HepG2 (cell line): Measurements from ENCODE around the gene DUSP15. TPM values are rescaled to one million over a fixed set of nuclear protein-coding genes. Genes with fewer than 3 reads are reported as not detected.

Source experiments
- ATAC-seq: fragments of 200-7000 bp; cut with Tn5 transposase; 3 replicates; pipeline ENCODE4 v1.9.1; 2020; ENCODE audit warnings: mild to moderate bottlenecking, moderate library complexity
- BruUV-seq: library from RNA; stranded (reverse); fragments of 400-500 nt; replicated peaks from 2 replicates; lab custom pipeline; 2021; lab: Mats Ljungman, UMichigan
- CTCF ChIA-PET: fragments of 300-600 bp; formaldehyde crosslinking; extraction: SDS; loops from one replicate; lab custom pipeline; 2021; ENCODE audit warnings: low total read pairs, inconsistent platforms, low intra/inter-chr PET ratio; lab: Yijun Ruan, JAX
- POLR2A ChIA-PET: fragments of 350-600 bp; sonication (Branson Sonifier 250); formaldehyde crosslinking; loops from one replicate; lab custom pipeline; 2020; ENCODE audit warnings: antibody characterized with exemption, inconsistent platforms; lab: Yijun Ruan, JAX
- DNase-seq: peaks from one replicate; pipeline ENCODE4 v3.0.0-alpha.2; 2015; ENCODE audit warnings: low spot score
- FAIRE-seq: peaks from 3 replicates; lab custom pipeline; 2011; peaks lifted over from hg19 to GRCh38; lab: Jason Lieb, UNC
- H2AFZ ChIP-seq: one replicate; pipeline ENCODE4 v1.6.1; 2011; ENCODE audit warnings: low read length, inconsistent platforms
- H3K27ac ChIP-seq: fragments of 300-600 bp; 3 replicates; pipeline ENCODE4 v1.8.0; 2011; ENCODE audit warnings: mixed run types, mild to moderate bottlenecking, mixed read lengths, low read length, inconsistent platforms; ENCODE audit not compliant: insufficient read depth; ENCODE audit errors: extremely low read length
- H3K27me3 ChIP-seq, 2 experiments: fragments of 200-600 bp in 1 of 2; 2 replicates in 1 of 2; 3 replicates in 1 of 2; pipeline versions ENCODE4 v1.6.0 to v1.8.0; 2011; ENCODE audit warnings: low read length in 2 of 2, mild to moderate bottlenecking in 2 of 2, moderate library complexity in 2 of 2, inconsistent platforms in 1 of 2; ENCODE audit not compliant: insufficient read depth in 2 of 2, control insufficient read depth in 1 of 2
- H3K36me3 ChIP-seq, 2 experiments: fragments of 200-600 bp in 1 of 2; replicated peaks in 1 of 2; 2 replicates in 1 of 2; 3 replicates in 1 of 2; pipeline versions ENCODE4 v1.5.1 to v1.8.0; 2011; ENCODE audit warnings: low read length in 2 of 2, inconsistent platforms in 1 of 2; ENCODE audit not compliant: insufficient read depth in 2 of 2, control insufficient read depth in 1 of 2
- H3K4me1 ChIP-seq: 2 replicates; pipeline ENCODE4 v1.5.1; 2012; ENCODE audit warnings: low read length, inconsistent platforms; ENCODE audit not compliant: insufficient read depth
- H3K4me2 ChIP-seq: 2 replicates; pipeline ENCODE4 v1.6.0; 2011; ENCODE audit warnings: low read depth, low read length, inconsistent platforms
- H3K4me3 ChIP-seq, 3 experiments: fragments of 200-600 bp in 1 of 3; sonication (generic), shearing (Covaris generic) in 1 of 3; replicated peaks in 1 of 3; 2 replicates each; pipeline ENCODE4 v1.5.1; 2011 to 2016; ENCODE audit warnings: low read length in 3 of 3, inconsistent platforms in 2 of 3, low read depth in 2 of 3, mild to moderate bottlenecking in 2 of 3, control low read depth in 1 of 3, mixed read lengths in 1 of 3; ENCODE audit not compliant: insufficient read depth in 1 of 3
- H3K79me2 ChIP-seq: one replicate; pipeline ENCODE4 v1.6.1; 2011; ENCODE audit warnings: low read length, inconsistent platforms; ENCODE audit not compliant: insufficient read depth
- H3K9ac ChIP-seq: 2 replicates; pipeline ENCODE4 v1.6.0; 2011; ENCODE audit warnings: mild to moderate bottlenecking, low read depth, low read length, inconsistent platforms; ENCODE audit not compliant: insufficient read depth
- H3K9me3 ChIP-seq: 2 replicates; pipeline ENCODE4 v1.5.1; 2012; ENCODE audit warnings: mild to moderate bottlenecking, low read length
- H4K20me1 ChIP-seq: 2 replicates; pipeline ENCODE4 v1.6.0; 2011; ENCODE audit warnings: inconsistent platforms, mild to moderate bottlenecking, low read length, moderate library complexity; ENCODE audit not compliant: insufficient read depth
- HNRNPK ChIP-seq: fragments of 200-400 bp; formaldehyde crosslinking; IDR thresholded peaks from 2 replicates; pipeline ENCODE4 v1.6.1; 2018; ENCODE audit warnings: low read length, low read depth, moderate library complexity, mild to moderate bottlenecking; ENCODE audit not compliant: poor library complexity, severe bottlenecking
- IRX3 ChIP-seq: sonication (generic); formaldehyde crosslinking; IDR thresholded peaks from 2 replicates; pipeline ENCODE4 v1.8.1; 2023; ENCODE audit warnings: mild to moderate bottlenecking, low read depth, missing genetic modification reagents, borderline replicate concordance
- KDM4B ChIP-seq: sonication (generic); formaldehyde crosslinking; IDR thresholded peaks from 2 replicates; pipeline ENCODE4 v1.4.0; 2020; ENCODE audit warnings: missing genetic modification reagents
- MED1 ChIP-seq: sonication (generic); formaldehyde crosslinking; IDR thresholded peaks from 2 replicates; pipeline ENCODE4 v1.4.0; 2020; ENCODE audit warnings: missing genetic modification reagents
- MED8 ChIP-seq: sonication (generic); formaldehyde crosslinking; IDR thresholded peaks from 2 replicates; pipeline ENCODE4 v1.8.1; 2023; ENCODE audit warnings: mild to moderate bottlenecking, missing genetic modification reagents; ENCODE audit not compliant: insufficient replicate concordance
- RAD51 ChIP-seq: fragments of 450-650 bp; IDR thresholded peaks from 2 replicates; pipeline ENCODE4 v1.6.1; 2016; ENCODE audit warnings: borderline replicate concordance
- SMARCE1 ChIP-seq: fragments of 450-650 bp; IDR thresholded peaks from 2 replicates; pipeline ENCODE4 v1.6.1; 2017; ENCODE audit warnings: borderline replicate concordance
- ZNF431 ChIP-seq: sonication (generic); formaldehyde crosslinking; IDR thresholded peaks from 2 replicates; pipeline ENCODE4 v1.9.0; 2022; ENCODE audit warnings: missing genetic modification reagents, low read depth, mild to moderate bottlenecking, borderline replicate concordance
- ZNF510 ChIP-seq: sonication (generic); formaldehyde crosslinking; IDR thresholded peaks from 2 replicates; pipeline ENCODE4 v1.4.0; 2020; ENCODE audit warnings: low read depth, mild to moderate bottlenecking, missing genetic modification reagents
- ZNF552 ChIP-seq: sonication (generic); formaldehyde crosslinking; IDR thresholded peaks from 2 replicates; pipeline ENCODE4 v1.9.0; 2022; ENCODE audit warnings: missing genetic modification reagents, mild to moderate bottlenecking, borderline replicate concordance
- WGBS: methylation state at CpG from one replicate; pipeline ENCODE4 v1.1.6; 2017; ENCODE audit warnings: low lambda C conversion rate; 5-methylcytosine and 5-hydroxymethylcytosine counted together
- in situ Hi-C: cut with HindIII; loops from 2 replicates; pipeline ENCODE4 v1.10.0; 2017; ENCODE audit warnings: low pct_unique_long_range_greater_than_20kb; ENCODE audit not compliant: extremely low pct_ligation_motif_present
- intact Hi-C: fragments of 100-400 bp; cut with micrococcal nuclease; formaldehyde crosslinking; loops from one replicate; pipeline ENCODE4 v1.10.0; 2022; ENCODE audit not compliant: unreplicated experiment
- polyA plus RNA-seq, 8 experiments: library from polyadenylated mRNA; depleted of rRNA in 3 of 8; stranded (reverse) in 7 of 8; unstranded in 1 of 8; fragments of >200 nt; fragmentation: Illumina TruSeq in 4 of 8; extraction: Trizol in 4 of 8; gene quantifications; 2 replicates each; pipeline versions ENCODE4 v1.2.1 to v1.2.3, GENCODE V29; 2011 to 2016; ENCODE audit warnings: low read depth in 4 of 8, missing spikeins in 1 of 8, mixed read lengths in 1 of 8; ENCODE audit not compliant: insufficient read depth in 1 of 8
- total RNA-seq, 5 experiments: library from RNA; depleted of rRNA; stranded (reverse); fragments of >200 nt; fragmentation: Illumina TruSeq; extraction: Trizol; gene quantifications; 2 replicates each; pipeline ENCODE4 v1.2.3, GENCODE V29; 2016; ENCODE audit warnings: low read depth in 1 of 5

The DUSP15 gene
- total and polyA plus RNA-seq, 2 of the 13 experiments (the other 11 are each of a cell fraction or from before 2014, with no cell fraction given) = 0.17 to 0.93 TPM

GRCh38 chr20:31877684-31878083, 7.4 kb upstream of the DUSP15 start:
- Histone ChIP-seq H2AFZ (no peak overlapping the region), H3K4me3 (no peak overlapping the region)
- POLR2A ChIA-PET = interaction anchor here (1.0 kb wide), 1 partner anchor 8 kb away, joined by 3 read pairs; no protein-coding TSS in a partner anchor
- intact Hi-C loops (no loop called here), in situ Hi-C loops (no loop called here)
- DNase-seq = no peak
- no TSS peak for BruUV-seq
- ATAC-seq = no peak
- TF ChIP-seq ZNF510 (CRISPR knock-in tag) (no peak), KDM4B (CRISPR knock-in tag) (no peak), ZNF431 (no peak), SMARCE1 (no peak), RAD51 (no peak), MED8 (no peak), ZNF552 (CRISPR knock-in tag) (no peak)
- TF ChIP-seq, all 625 proteins: peak for 0
- Histone ChIP-seq H3K9me3 (no peaks in the 10 kb centered on the region), H3K4me2 (no peak overlapping the region), H3K27ac (no peak overlapping the region), H4K20me1 (no peaks in the 10 kb centered on the region), H3K9ac (no peak overlapping the region), H3K27me3 (peaks cover 0 to 6% of the 10 kb centered on the region in 2 experiments; a peak in 3 of 5 replicates), H3K4me1 (peaks cover 31% of the 10 kb centered on the region), H3K36me3 (no peaks in the 10 kb centered on the region), H3K79me2 (no peaks in the 10 kb centered on the region)
- no peak for FAIRE-seq
- CTCF ChIA-PET = no interaction called here

- peaks cover 4 to 24% of the 10 kb centered on the region in 2 experiments; a peak in 3 of 5 replicates for H3K27me3 ChIP-seq
- FAIRE-seq = no peak
- H2AFZ ChIP-seq = no peak overlapping the region
- H3K4me2 ChIP-seq = no peak overlapping the region
- no peak for ATAC-seq
- ChIA-PET CTCF (no interaction called here), POLR2A (no interaction called here)
- no peak overlapping the region for H3K9ac ChIP-seq
- 44% methylated on average over 2 of the region's 2 CpGs for WGBS
- intact Hi-C loops (no loop called here), in situ Hi-C loops (no loop called here)
- H3K36me3 ChIP-seq = no peaks in the 10 kb centered on the region
- no peak overlapping the region for H3K27ac ChIP-seq
- BruUV-seq = no TSS peak
- peaks cover 20% of the 10 kb centered on the region for H3K4me1 ChIP-seq
- H3K4me3 ChIP-seq = no peak overlapping the region
- H4K20me1 ChIP-seq = no peaks in the 10 kb centered on the region
- TF ChIP-seq HNRNPK (peak; percentile 17), IRX3 (CRISPR knock-in tag) (no peak), MED1 (CRISPR knock-in tag) (no peak)
- no peaks in the 10 kb centered on the region for H3K9me3 ChIP-seq
- H3K79me2 ChIP-seq = no peaks in the 10 kb centered on the region
- DNase-seq = no peak
Measured at GRCh38 chr20:31875671-31876070, 5.3 kb upstream of the DUSP15 start.
